ENCODE results near the gene ERF.
"Not testable (repeated sequence)": the region's sequence is repeated elsewhere in the genome, so short reads cannot be mapped to it uniquely, and the experiment has no call there.

The ERF gene

DNA sequence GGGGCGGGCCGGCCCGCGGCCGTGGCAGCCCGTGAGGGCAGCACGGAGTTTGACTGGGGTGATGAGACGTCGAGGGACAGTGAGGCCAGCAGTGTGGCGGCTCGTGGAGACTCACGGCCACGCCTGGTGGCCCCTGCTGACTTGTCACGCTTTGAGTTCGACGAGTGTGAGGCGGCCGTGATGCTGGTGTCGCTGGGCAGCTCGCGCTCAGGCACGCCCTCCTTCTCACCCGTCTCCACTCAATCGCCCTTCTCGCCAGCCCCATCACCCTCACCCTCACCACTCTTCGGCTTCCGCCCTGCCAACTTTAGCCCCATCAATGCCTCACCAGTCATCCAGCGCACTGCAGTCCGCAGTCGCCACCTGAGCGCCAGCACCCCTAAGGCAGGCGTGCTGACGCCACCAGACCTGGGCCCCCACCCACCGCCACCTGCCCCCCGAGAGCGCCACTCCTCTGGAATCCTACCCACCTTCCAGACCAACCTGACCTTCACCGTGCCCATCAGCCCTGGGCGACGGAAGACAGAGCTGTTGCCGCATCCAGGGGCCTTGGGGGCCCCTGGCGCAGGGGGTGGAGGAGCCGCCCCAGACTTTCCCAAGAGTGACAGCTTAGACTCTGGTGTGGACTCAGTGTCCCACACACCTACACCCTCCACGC, 18.6 kb upstream of the ERF start:
- no peak for DNase-seq

DNA sequence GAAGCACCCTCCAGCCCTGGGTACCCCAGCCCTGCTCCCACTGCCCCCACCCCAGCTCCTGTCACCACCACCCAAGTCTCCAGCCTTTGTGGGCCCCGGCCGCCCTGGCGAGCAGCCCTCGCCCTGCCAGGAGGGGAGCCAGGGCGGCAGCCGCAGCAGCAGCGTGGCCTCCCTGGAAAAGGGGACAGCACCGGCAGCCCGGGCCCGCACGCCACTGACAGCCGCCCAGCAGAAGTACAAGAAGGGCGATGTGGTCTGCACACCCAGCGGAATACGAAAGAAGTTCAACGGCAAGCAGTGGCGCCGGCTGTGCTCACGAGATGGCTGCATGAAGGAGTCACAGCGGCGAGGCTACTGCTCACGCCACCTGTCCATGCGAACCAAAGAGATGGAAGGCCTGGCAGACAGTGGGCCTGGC, 18.1 kb upstream of the ERF start:
- DNase-seq: no peak

DNA sequence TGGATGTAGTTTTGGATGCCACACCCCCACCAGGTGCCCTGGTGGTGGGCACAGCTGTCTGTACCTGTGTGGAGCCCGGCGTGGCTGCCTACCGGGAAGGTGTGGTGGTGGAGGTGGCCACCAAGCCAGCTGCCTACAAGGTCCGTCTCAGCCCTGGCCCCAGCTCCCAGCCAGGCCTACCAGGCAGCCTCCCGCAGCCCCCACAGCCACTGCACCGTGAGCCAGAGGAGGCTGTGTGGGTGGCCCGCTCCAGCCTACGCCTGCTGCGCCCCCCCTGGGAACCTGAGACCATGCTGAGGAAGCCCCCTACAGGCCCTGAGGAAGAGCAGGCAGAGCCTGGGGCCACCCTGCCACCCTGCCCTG, 17.6 kb upstream of the ERF start:
- DNase-seq: no peak

DNA sequence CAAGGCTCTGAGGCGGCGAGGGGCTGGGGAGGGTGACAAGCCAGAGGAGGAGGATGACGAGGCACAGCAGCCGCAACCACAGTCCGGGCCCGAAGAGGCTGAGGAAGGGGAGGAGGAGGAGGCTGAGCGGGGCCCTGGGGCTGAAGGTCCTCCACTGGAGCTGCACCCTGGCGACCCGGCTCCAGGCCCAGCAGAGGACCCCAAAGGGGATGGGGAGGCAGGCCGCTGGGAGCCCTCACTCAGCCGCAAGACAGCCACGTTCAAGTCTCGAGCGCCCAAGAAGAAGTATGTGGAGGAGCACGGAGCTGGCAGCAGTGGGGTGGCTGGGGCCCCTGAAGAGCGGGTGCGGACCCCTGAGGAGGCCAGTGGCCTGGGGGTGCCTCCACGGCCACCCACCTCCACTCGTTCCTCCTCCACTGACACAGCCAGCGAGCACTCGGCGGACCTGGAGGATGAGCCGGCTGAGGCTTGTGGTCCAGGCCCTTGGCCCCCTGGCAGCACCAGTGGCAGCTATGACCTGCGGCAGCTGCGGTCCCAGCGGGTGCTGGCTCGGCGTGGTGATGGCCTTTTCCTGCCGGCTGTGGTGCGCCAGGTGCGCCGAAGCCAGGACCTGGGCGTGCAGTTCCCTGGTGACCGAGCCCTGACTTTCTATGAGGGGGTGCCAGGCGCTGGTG, 17.1 kb upstream of the ERF start:
- no peak for DNase-seq

DNA sequence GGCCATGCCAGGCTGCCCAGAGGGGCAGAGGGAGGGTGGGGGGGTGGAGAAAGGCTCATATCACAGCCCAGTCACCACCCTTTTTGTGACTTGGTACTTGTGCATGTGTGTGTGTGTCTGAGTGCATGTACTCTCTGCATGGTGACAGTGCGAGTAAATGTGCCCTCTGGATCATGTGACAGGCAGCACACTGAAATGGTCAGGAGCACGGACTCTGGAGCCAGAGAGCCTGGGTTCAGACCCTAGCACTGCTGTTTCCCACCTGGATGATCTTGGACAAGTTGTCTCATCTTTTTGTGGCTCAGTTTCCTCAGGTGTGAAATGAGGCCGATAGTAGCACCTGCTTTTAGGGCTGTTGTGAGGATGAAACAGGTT, 16.1 kb upstream of the ERF start:
- DNase-seq: no peak

DNA sequence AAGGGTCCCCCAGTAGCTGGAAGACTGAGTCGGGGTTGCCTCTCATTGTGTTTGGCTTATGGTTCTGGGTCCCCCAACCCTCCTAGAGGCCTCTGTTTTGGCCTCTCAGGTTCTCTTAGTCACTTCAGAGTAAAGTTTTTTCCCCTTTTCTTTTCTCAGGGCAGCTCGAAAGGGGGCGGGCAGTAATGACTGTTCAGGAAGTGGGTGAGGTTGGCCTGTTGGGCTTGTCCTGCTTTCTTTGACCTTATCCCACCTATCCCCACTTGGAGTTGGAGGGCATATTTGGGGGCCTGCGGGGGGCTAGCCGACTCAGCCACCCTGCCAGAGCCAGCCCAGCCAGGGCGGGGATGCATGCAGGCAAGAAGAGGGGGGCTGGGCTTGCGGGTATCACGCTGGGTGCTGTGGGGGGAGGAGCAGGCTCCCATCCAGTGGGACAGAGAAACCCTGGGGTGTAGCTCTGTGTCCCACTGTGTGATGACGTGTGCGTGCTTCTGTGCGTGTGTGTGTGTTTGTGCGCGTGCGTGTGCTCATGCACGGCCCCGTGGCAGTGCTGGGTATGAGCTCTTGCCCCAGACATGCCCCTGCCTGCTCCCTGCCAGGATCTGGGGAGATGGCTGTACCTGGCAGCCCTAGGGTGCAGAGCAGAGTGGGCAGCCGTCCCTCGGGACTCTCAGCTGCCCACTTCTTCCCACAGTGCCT, 15.6 kb upstream of the ERF start:
- peak; percentile 29 for DNase-seq

DNA sequence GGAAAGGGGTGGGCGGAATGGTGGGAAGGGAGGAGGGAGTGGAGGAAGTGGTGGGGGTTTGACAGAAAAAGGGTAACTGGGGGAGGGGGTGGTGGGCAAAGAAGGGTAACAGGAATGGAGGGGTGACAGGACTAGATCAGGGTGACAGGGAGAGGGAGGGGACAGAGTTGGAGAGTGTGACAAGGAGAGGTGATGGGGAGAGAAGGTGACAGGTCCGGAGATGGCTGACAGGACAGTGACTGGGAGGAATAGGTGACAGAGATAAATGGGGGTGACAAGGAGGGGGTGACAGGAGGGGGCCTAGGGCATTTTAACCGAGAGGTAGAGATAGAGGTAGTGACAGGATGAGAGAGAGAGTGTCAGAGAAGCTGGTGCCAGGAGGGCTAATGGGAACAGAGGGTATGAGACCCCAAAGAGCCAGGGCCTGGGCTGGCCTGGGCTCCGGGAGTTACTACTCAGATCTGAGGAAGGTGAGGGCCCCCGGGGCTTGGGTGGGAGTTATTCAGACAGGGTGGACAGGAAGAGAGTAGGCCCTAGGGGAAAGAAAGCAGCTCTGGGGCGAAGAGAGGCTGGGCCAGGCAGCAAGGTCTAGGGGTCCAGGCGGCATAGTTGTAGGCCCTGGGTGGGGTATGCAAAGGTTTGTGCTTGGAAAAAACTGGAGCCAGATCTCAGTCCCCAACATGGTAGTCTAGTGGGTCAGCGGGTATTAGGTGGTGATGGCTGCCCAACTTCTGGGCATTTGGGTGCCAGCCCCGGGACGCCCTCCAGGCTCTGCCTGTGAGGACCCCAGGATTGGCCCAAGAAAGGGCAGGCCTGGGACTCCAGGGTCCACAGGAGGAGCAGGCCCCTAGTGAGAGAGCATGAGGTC, 14.8 kb upstream of the ERF start:
- no peak for DNase-seq

DNA sequence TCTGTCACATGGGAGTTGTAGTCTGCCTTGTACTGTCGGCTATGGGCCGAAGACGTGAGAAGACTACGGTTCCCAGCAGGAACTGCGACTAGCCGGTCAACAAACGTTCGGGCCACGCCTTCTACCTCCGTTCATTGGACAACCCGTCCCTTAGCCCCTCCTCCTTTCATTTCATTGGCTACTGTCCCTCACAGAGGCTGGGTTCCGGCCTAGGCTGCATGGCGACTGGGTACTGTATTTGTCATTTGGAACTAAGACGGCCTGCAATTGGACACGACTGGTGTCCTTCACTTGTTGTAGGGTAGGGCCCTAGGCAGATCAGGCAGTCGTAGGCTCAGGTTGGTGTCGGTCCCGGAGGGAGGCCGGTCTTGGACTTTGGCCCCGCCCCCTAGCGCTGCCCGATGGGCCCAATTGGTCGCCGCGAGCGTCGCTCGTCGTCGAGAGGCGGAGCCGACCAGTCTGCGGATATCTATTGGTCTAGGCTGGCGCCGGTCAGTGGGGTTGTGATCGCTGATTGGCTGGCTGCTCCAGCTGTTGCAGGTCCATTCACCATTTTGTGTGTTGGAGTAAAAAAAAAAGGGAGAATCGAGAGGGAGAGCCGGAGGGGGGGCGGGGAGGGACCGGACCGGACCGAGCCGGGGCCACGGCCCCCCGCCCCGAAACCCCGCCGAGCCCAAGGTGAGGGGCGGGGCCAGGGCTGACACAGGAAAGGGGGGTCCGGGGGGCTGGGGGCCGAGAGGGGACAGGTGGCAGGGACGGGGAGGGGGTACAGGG, 14.0 kb upstream of the ERF start, which contains the start of gene CIC:
Gene CIC, plus strand, starts transcription at position 549 of the 774 bp plus-strand sequence. CDS start 2,532 bp downstream, outside the sequence.
- DNase-seq: peak; percentile 100

DNA sequence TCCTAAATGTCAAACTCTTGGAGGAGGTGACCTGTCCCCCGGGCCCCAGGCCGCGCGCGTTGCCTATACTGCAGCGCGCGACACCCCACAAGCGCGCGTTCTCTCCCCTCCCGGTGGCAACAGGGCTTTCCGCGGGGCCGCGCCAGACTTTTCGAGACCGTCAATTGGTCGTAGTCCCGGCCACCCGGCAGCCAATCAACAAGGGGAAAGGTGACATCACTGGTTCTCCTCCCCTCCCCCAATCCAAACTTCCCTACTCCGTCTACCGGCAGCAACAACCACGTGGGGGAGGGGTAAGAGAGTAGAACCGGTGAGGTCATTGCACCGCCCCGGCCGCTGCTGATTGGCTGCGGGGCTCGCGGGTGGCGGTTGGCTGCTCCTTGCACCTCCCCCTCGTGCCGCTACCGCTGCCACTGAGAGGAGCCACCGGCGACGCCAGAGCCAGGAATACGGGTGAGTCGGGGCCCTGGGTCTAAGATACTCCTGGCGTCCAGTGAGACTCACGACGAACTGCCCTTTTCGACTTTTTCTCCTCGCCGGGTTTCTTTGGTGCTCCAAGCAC, 13.3 kb upstream of the ERF start:
- DNase-seq: peak; percentile 96

DNA sequence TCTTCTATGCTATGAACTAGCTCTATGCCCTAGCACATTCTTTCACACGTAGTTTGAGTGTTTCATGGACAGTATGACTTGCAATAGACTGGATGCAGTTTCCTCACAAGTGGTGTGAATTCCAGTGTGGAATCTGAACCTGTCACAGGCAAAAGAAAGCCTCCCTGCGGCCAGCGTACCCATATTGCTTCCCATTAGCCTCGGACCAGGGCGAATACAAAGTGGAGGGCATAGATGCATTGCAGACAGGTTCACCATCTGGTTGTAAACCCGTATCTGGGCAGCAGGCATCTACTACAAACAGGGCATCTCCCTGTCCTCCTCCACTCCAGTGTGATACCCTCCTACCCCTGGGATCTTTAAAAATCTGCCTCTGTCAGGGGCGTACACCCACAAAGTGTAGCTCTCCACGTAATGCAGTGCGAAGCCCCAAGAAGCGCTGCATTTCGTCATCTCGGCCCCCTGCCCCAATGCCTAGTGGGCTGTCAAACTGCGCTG, 12.8 kb upstream of the ERF start:
- DNase-seq: no peak

DNA sequence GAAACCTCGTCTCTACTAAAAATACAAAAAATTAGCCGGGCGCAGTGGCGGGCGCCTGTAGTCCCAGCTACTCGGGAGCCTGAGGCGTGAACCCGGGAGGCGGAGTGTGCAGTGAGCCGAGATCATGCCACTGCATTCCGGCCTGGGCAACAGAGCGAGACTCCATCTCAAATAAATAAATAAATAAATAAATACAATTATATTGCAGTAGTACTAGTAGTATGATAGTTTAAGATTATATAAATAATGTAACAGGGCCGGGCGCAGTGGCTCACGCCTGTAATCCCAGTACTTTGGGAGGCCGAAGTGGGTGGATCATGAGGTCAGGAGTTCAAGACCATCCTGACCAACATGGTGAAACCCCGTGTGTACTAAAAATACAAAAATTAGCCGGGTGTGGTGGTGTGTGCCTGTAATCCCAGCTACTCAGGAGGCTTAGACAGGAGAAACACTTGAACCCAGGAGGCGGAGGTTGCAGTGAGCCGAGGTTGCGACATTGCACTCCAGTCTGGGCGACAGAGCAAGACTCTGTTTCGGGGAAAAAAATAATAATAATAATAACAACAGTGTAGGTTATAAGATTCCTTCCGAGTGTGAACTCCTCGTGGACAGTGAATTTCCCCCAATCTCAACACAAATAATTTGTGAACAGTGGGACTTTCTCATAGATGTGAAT, 12.1 kb upstream of the ERF start:
- not testable (repeated sequence) for DNase-seq

DNA sequence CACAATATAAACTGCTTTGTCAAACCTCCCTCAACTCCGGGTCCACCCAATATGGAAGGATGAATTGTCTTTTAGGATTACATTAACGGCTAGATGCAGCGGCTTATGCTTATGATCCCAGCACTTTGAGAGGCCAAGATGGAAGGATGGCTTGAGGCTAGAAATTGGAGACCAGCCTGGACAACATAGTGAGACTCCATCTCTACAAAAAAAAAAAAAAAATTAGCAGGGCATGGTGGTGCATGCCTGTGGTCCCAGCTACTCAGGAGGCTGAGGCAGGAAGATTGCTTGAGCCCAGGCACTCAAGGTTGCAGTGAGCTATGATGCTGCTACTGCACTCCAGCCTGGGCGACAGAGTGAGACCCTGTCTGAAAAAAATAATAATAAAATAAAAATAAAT, 11.2 kb upstream of the ERF start:
- not testable (repeated sequence) for DNase-seq

DNA sequence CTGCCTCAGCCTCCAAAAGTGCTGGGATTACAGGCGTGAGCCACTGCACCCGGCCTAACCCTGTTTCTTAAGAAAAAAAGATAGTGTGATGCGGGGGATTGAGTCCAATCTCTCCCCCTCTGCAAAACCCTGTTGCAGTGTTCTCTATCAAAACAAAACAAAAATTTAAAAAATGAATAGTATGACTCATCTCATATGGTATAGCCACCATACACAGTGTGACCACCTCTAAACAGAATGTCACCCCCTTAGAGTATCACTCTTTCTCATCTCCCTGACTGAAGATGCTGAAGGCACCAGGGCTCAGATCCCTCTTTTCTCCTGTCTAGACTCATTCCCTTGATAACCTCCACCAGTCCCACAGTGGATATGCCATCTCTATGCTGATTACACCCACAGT, 6.8 kb upstream of the ERF start:
- DNase-seq: no peak

DNA sequence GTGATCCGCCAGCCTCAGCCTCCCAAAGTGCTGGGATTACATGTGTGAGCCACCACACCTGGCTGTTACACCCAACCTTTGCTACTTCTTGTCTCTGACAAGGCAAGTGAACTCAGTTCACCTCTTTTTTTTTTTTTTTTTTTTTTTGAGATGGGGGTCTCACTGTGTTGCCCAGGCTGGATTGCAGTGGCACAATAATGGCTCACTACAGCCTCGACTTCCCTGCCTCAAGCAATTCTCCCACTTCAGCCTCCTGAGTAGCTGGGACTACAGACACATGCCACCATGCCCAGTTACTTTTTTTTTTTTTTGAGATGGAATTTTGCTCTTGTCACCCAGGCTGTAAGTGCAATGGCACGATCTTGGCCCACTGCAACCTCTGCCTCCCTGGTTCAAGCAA, 2.9 kb upstream of the ERF start:
- not testable (repeated sequence) for DNase-seq

DNA sequence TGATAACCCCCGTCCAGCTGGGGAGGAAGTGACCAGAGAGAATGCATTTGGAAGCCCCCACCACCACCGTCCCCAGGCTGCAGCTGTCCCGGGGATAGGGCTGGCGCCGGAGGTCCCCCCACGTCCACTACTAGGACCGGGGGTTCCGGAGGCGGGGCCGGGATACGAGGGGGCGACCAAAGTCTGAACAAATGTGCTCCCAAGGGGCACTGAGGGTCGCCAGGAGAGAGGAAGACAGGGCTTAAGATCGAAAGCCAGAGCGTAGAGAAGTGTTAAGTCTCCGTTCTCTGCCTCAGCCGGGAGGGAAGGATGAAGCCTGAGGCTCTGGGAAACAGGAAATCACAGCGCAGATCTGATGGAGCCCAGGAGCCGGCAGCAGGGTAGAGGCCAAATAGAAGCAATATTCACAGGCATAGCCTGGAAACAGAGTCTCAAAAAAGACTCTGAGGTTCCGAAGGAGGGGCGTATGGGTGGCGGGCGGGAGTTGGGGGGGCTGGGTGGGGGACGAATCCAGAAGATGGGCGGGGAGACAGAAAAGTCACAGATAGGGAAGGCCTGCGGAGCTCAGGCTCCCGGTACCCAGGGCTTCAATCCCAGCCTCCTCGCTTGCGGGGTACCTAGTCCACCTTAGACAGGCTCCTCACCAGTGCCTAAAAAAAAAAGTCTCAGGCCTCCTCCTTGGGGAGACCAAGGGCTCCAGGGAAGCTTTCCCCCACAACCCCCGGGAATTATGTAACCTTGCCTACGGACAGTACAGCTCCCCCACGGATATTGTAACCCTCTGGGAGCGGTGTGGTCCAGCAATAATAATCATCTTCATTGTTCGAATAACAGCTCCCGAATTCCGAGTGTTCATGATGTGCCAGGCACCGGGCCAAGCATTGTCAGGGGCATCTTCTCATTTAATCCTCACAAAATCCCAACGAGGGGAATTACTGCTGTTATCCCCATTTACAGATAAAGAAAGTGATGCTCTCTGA, 1.1 kb upstream of the ERF start:
- no peak for DNase-seq

DNA sequence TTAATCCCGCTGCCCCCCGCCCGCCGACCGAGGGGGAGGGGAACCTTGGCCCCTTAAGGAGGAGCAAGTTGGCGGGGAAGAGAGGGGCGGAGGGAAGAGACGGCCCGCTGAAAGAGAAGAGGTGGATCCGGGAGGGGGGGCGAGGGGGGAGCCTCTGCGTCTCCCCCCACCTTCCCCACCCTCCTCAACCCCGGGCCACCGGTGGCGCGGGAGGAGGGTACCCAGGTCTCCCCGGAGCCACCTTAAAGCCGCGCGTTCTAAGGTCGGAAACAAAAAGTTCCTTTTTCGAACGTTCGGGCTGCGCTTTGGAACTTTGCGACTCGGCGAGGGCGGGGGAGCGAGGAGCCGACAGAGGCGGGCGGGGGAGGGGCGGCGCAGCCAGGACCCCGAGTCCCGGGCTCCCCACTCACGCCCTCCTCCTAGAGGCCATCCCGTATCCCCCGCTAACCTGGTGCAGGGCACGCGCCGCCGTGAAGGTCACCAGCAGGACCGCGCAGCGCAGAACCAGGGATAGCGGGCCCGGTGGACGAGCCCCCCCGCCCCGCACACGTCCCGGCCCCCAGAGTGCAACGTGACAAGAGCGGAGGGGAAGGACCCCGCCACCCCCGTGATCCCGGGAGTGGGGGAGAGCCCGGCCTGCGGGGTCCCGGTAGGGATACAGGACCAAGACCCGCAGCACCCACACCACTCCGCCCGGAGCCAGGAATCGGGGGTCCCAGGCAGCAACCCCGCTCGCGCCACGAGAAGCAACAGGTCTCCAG, 659 bp downstream of the ERF start:
- peak; percentile 37 for DNase-seq

DNA sequence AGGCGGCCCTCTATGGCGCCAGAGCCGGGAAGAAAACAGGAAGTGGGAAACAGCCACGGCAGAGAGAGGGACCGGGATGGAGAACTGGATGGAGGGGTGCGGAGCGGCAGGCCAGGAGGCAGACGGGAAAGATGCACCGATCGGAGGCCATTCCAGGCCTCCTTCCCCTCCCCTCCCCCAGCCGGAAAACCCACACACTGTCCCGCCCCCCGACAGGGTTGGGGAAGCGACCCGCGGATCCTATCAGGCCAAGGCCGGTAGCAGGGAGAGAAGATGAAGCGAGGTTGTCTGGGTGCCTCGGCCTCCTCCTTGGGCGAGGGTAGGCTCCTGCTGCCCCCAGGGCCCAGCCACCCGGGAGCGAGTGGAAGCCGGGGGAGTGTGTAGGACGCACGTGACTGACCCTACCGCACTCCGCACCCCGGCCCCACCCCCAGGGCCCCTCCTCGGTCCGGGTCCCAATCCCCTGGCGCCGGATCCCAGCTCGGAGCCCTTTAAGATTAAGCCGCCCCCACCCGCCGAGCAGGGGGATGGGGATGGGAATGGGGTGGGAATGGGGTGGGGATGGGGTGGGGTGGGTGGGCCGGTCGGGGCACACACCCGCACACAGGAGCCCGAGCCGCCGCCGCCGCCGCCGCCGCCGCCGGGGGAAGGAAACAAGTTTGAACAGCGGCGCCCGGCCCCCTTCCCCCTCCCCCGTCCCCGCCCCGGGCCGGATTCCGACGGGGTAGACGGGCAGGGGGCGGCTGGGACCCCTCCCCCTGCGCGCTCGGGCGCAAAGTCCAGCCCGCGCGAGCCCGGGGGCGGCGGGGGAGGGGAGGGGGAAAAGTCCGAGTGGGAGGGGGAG, 1.5 kb downstream of the ERF start:
- no peak for DNase-seq
